GM13976 (cell line): ENCODE results near the gene TRABD2B.

ENCODE experiments used
- DNase-seq: peaks from one replicate; pipeline ENCODE4 v3.0.0; 2012; ENCODE audit warnings: low spot score
- CTCF ChIP-seq: IDR thresholded peaks from 2 replicates; pipeline ENCODE4 v1.5.1; 2012; ENCODE audit warnings: borderline replicate concordance, mild to moderate bottlenecking; ENCODE audit not compliant: insufficient read depth; ENCODE audit errors: extremely low read depth, missing control alignments, control extremely low read depth
- in situ Hi-C: fragments of 300-500 bp; cut with MboI; formaldehyde crosslinking; loops from one replicate; pipeline ENCODE4 v1.12.0; 2022; ENCODE audit warnings: low sequenced_read_pairs, mixed read lengths, inconsistent platforms; ENCODE audit not compliant: unreplicated experiment

Gene TRABD2B

GRCh38 chr1:47759936-47760629 lies 237.1 kb downstream of the TRABD2B start:
- in situ Hi-C loops = no loop called here
- TF ChIP-seq CTCF = no peak

DNA sequence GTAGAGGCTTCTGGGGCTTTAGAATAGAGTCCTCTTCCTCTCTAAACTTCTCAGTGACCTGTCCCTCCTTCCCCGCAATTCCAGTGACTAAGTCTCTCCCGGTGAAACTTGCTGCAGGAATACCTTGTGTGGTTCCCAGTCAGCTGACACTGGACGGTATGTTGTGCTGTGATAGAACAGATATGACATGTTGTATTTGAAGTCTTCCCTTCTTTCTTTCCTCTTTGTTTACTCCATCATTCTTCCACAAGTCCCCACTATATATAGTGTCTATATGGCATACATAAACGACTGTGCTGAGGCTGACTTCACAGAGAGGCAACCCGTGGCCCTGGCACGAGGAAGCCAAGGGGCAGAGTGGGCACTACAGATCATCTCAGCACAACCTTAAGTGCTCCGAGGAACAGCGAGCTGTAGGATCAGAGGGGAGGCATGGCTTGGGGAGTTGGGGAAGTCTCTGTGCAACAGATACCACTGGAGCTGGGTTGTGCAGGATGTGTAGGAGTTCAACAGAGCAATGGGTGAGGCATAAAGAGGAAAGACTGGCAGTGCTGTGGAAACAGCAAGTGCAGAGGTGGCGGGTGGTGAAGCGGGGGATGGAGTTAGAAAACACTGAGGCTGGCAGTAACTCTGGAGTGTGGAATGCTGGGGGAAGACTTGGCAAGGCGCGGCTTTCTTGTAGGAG lies 237.8 kb downstream of the TRABD2B start:
- in situ Hi-C loops = no loop called here
- no peak for DNase-seq
- no peak for TF ChIP-seq CTCF

More at GRCh38 chr1:47759936-47760629, 237.1 kb downstream of the TRABD2B start:
- DNase-seq = no peak

DNA sequence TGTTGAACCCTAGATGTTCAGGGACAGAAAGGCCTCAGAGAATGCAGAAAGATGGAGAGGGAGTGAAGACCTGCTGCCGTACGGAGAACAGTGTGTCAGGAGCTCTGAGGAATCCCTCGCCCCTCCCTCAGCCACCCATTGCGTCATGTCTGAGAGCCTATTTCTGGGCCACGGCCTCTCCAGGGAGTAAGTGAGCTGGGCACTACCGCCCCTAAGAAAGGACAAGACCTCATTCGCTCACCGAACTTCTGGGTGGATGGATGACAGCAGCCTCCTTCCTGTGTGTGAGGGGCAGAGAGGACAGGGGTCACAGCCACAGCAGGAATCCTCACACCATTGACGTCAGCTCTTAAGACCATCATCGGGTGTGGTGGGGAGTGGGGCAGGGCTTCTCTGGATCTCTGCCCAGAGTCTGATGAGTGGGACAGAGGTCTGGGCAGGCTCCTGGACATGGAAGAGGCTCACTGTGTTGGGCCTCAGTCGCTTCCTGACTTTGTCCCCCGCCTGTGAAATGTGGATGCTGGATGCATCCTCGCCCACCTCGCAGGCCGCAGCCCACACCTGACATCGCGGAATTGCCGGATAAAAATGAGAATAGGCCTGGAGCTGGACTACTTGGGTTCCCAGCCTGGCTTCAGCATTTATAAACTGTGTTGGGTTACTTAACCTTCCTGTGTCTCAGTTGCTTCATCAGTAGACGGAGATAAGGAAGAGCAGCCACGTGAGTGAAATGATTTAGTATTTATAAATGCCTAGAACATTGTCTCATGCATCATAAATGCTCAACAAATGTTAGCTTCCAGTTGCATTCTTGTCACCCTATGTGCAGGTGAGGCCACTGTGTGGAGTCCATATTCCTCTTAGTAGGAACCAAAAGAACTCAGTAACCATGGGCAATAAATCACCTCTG lies 238.6 kb downstream of the TRABD2B start:
- in situ Hi-C loops = no loop called here
- no peak for DNase-seq
- TF ChIP-seq CTCF = no peak

- in situ Hi-C loops = no loop called here
- no peak for TF ChIP-seq CTCF
These were observed 239.8 kb downstream of the TRABD2B start for GRCh38 chr1:47757226-47757975.

DNA sequence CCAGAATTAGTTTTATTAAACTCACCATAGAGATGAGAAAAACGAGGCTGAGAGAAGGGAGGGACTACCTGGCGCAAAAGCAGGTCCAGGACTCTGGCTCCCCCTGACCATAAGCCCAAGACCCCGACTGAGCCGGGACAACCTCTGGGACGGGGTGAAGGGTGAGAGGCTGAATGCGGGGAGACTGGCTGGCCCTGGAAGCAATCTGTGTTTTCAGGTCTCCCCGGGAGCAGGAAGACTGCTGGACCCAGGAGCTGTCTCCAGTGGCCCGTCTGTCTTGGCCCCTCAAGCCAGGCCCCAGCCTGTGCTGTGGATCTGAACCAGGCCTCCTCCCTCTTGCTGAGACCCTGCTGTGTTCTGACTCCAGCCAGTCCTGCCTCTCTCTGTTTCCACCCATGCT lies 240.8 kb downstream of the TRABD2B start:
- no peak for DNase-seq
- in situ Hi-C loops = no loop called here
- no peak for TF ChIP-seq CTCF

More at GRCh38 chr1:47757226-47757975, 239.8 kb downstream of the TRABD2B start:
- DNase-seq = no peak

DNA sequence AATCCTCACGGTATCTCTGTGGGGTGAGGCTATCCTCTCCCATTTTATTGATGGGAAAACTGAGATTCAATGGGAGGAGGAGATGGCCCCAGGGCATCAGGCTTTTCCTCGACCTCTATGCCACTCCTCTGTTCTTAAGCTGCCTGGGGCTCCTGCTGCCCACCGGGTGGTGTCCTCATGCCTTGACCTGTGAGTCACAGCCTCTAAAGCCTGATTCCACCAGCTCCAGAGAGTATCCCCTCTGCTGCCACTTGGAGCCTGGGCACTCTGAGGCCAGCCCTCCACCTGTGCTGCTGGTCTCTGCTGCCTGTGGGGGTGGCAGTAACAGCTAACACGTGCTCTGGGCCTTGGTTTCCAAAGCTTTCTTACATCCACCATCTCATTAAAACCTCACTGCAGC lies 241.2 kb downstream of the TRABD2B start:
- in situ Hi-C loops = no loop called here
- no peak for DNase-seq
- no peak for TF ChIP-seq CTCF
